Adrenal gland (tissue), 12 donors: ENCODE measurements around the gene HHIP. TPM values are rescaled to one million over a fixed set of nuclear protein-coding genes. Genes with fewer than 3 reads are reported as not detected.

Source experiments
- DNase-seq, 7 donors: peaks; one replicate each; pipeline ENCODE4 v3.0.0-alpha.2; 2019 to 2020
- H3K27ac ChIP-seq, 5 donors: fragments of 200-600 bp; sonication (generic) in 4 of 5; 1 replicate in 3 of 5; 2 replicates in 2 of 5; pipeline versions ENCODE4 v1.5.1 to v1.8.0; 2016 to 2020; ENCODE audit warnings: mild to moderate bottlenecking in 1 of 5
- H3K27me3 ChIP-seq: fragments of 200-600 bp; 2 replicates; pipeline ENCODE4 v1.8.0; 2021
- H3K36me3 ChIP-seq, 2 donors: fragments of 200-600 bp; replicated peaks in 1 of 2; 1 replicate in 1 of 2; 2 replicates in 1 of 2; pipeline versions ENCODE4 v1.5.1 to v1.8.0; 2018 to 2022
- H3K4me1 ChIP-seq, 2 donors: fragments of 200-600 bp; replicated peaks in 1 of 2; 1 replicate in 1 of 2; 2 replicates in 1 of 2; pipeline versions ENCODE4 v1.5.1 to v1.8.0; 2018 to 2021
- H3K4me3 ChIP-seq, 4 donors: fragments of 200-600 bp; sonication (generic) in 3 of 4; one replicate each; pipeline ENCODE4 v1.5.1; 2016 to 2018
- H3K9me3 ChIP-seq, 3 donors: fragments of 200-600 bp; sonication (generic) in 1 of 3; replicated peaks in 1 of 3; 1 replicate in 2 of 3; 2 replicates in 1 of 3; pipeline versions ENCODE4 v1.5.1 to v1.8.0; 2016 to 2021
- CTCF ChIP-seq, 6 experiments: fragments of 450-650 bp in 4 of 6; fragments of 200-600 bp in 2 of 6; sonication (generic) in 1 of 6; IDR thresholded peaks; 1 replicate in 5 of 6; 2 replicates in 1 of 6; pipeline versions ENCODE4 v1.5.1 to v1.8.0; 2016 to 2021; ENCODE audit warnings: antibody characterized with exemption in 6 of 6, mild to moderate bottlenecking in 2 of 6, moderate library complexity in 1 of 6
- POLR2A ChIP-seq, 2 donors: fragments of 450-650 bp; IDR thresholded peaks; one replicate each; pipeline ENCODE4 v1.6.1; 2017; ENCODE audit warnings: antibody characterized with exemption in 2 of 2, mild to moderate bottlenecking in 2 of 2, moderate library complexity in 1 of 2
- WGBS, 4 donors: extraction: QIAGEN DNeasy Blood & Tissue Kit in 2 of 4; methylation state at CpG; one replicate each; pipeline versions ENCODE4 v1.1.5 to v1.1.7; 2013 to 2017; 5-methylcytosine and 5-hydroxymethylcytosine counted together
- intact Hi-C, 2 donors: fragments of 100-400 bp; cut with DNase I; formaldehyde crosslinking; loops; one replicate each; pipeline versions ENCODE4 v1.14.1 to v1.15.0; 2022 to 2023
- polyA plus RNA-seq, 3 donors: library from polyadenylated mRNA; stranded (reverse); fragments of 200-250 nt in 2 of 3; fragments of 350-450 nt in 1 of 3; fragmentation: Illumina TruSeq in 1 of 3; extraction: RNeasy Lipid Tissue Mini Kit (QIAGEN cat#74804) in 1 of 3; gene quantifications; one replicate each; pipeline ENCODE4 v1.2.3, GENCODE V29; 2013 to 2014
- total RNA-seq, 9 donors: library from RNA; depleted of rRNA in 4 of 9; stranded (reverse); fragments of >200 nt in 4 of 9; fragments of 120-200 nt in 1 of 9; fragmentation: NEBNext Ultra II Directional in 1 of 9; extraction: Animal tissue kit (Norgen Biotek cat#: 25700) in 1 of 9; gene quantifications; one replicate each; pipeline versions ENCODE4 v1.1.0 to v1.2.4, GENCODE V29; 2013 to 2023
- donor health status: healthy with polysubstance abuse.
- donor health status: Bipolar disorder and iron deficiency.
- donor health status: DM: yes; HTN: yes; CAD: no.
- donor health status: DM: no; HTN: no; CAD: no.
- donor health status: DM: no; HTN: no; CAD: no.
- donor health status: DM: yes; HTN: yes; CAD: no.

The HHIP gene
- total and polyA plus RNA-seq, 12 donors = 2.1 to 169 (median 9.2) TPM

DNA sequence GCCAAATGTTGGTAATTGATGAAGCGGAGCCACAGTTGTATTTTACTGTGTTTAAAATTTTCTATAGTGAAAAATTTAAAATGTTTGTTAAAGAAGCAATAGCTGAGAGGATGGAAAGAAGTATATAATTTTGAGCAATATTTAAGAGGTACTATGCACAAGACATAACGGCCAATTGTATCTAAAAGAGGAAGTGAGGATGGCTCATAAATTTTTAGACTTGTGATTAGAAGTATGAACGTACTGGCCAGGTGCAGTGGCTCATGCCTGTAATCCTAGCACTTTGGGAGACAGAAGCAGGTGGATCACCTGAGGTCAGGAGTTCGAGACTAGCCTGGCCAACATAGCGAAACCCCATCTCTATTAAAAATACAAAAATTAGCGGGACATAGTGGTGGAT, 12.7 kb upstream of the HHIP start:
- H3K4me3 ChIP-seq = no peak overlapping the region
- H3K4me1 ChIP-seq = no peaks in the 10 kb centered on the region
- DNase-seq = no peak
- 72 to 88% (median 81%) methylated on average over 6 of the region's 6 CpGs for WGBS, 4 donors
- no peaks in the 10 kb centered on the region for H3K36me3 ChIP-seq
- TF ChIP-seq POLR2A (IDR thresholded peaks at IDR 0.05) (no peak), CTCF (IDR thresholded peaks at IDR 0.05) (no peak)
- H3K27me3 ChIP-seq = no peaks in the 10 kb centered on the region
- no peak overlapping the region for H3K27ac ChIP-seq
- intact Hi-C loops = no loop called here
- H3K9me3 ChIP-seq = no peaks in the 10 kb centered on the region

GRCh38 chr4:144634978-144635747, 10.8 kb upstream of the HHIP start:
- Histone ChIP-seq H3K9me3 (no peaks in the 10 kb centered on the region), H3K4me1 (no peaks in the 10 kb centered on the region), H3K4me3 (no peak overlapping the region), H3K36me3 (no peaks in the 10 kb centered on the region), H3K27me3 (no peaks in the 10 kb centered on the region), H3K27ac (no peak overlapping the region)
- intact Hi-C loops = no loop called here
- TF ChIP-seq CTCF (IDR thresholded peaks at IDR 0.05) = no peak
- no peak for TF ChIP-seq POLR2A (IDR thresholded peaks at IDR 0.05)
- no peak for DNase-seq
- 79 to 87% (median 83%) methylated on average over 6 of the region's 6 CpGs for WGBS, 4 donors

DNA sequence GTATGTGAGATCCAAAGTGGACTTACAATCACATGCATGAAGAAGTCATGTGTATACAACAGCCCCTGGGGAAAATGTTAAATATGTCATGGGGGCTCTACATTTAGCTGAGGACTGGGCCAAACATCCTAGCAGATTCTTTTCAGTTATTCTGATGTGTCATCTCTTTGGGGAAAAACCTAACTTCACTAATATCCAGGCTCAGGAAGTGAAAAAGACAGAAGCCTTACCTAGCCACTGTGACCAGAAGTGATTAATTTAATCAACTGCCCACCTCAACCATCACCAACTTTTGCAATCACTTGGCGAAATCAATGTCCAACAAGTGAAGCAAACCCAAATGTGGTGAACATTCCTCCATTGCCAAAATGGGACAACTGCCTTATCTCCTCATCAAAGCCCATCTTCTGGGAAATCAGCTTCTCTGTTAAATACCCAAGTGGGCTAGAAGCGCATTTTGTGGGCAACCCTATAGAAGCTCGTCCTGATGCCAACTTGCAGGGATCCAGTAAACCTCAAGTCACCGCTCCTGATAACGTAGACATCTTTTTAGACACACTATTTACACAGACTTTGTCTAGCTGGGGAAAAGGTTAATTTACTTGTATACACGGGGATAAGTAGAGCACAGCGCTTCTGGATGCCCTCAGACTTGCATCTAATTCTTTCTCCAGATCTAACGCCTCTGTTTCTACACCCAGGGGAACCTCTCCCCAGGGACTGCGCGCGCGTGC, 1.4 kb upstream of the HHIP start:
- no peak overlapping the region for H3K27ac ChIP-seq
- intact Hi-C loops = no loop called here
- peak overlapping the region in 1 of 4 donors; percentile 63 for H3K4me3 ChIP-seq

More for the DNA sequence above, 1.4 kb upstream of the HHIP start:
- Histone ChIP-seq H3K4me1 (peaks cover 0 to 18% of the 10 kb centered on the region in 2 donors), H3K9me3 (no peaks in the 10 kb centered on the region), H3K36me3 (no peaks in the 10 kb centered on the region), H3K27me3 (peaks cover 20% of the 10 kb centered on the region)
- DNase-seq = no peak
- TF ChIP-seq CTCF (IDR thresholded peaks at IDR 0.05) = no peak
- TF ChIP-seq POLR2A (IDR thresholded peaks at IDR 0.05) = no peak
- WGBS, 4 donors = 60 to 74% (median 62%) methylated on average over 8 to 12 of the region's 12 CpGs
